ENCODE results near the gene CHD5.

CHD5 gene

DNA sequence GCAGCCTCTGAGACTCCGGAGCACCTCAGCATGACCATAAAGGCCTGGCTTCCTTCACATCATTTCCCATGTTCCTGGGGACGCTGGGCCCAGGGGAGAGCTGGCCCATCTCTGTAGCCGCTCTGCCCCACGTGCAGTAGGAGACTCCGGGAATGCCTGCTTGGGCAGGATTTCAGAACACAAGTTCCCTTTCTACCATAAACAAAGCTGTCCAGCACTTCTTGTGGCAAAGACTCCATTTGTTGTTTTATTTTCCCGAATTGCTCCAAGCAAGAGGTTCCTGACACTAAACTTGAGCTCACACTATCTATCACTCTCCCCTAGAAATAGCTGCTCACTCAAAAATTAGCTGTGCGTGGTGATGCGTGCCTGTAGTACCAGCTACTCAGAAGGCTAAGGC, 21.9 kb downstream of the CHD5 start:
- Histone ChIP-seq H3K27me3 (0 out of 2 replicates have a peak, but pooled peaks cover 2% of the 10 kb centered on the region), H3K4me1 (peaks cover 32% of the 10 kb centered on the region), H3K36me3 (no peaks in the 10 kb centered on the region), H3K9me3 (no peaks in the 10 kb centered on the region), H3K4me3 (no peak overlapping the region), H3K27ac (no peak overlapping the region), H3K9ac (no peak overlapping the region), H3K4me2 (no peak overlapping the region), H4K20me1 (peaks cover 25% of the 10 kb centered on the region)
- no peak for TF ChIP-seq Cebpa-rat (IDR thresholded peaks at IDR 0.05)

DNA sequence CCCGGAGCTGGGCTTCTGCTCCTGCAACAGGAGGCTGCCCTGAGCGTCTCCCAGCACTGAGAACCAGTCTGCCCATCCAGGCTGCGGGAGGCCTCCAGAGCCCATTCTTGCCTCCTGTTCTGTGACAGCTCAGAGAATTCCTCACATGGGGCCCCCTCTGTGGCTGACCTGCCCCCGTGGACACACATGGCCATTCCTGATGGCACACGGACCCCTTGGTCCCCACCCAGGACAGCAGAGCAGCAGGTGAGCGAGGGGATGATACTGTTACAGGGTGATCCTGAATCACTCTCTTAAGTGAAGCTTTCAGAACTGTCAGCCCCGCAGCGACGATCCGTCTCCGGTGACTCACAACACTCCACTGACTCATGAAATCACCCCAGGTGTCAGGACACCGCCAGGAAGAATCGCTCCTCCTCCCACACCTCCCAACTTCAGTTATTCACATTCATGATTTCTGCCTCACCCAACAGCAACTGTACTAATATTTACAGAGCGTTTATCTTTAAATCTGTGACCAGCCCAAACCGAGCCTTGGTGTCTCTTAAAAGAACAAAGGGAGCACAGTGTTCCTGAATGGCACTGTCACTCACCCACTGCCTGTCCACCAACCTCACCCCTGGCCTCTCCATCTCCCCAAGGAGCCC, 22.5 kb downstream of the CHD5 start:
- Histone ChIP-seq H3K27me3 (no peaks in the 10 kb centered on the region), H4K20me1 (peaks cover 20% of the 10 kb centered on the region), H3K9ac (no peak overlapping the region), H3K4me2 (no peak overlapping the region), H3K36me3 (no peaks in the 10 kb centered on the region), H3K9me3 (no peaks in the 10 kb centered on the region), H3K4me1 (peaks cover 32% of the 10 kb centered on the region), H3K27ac (no peak overlapping the region), H3K4me3 (no peak overlapping the region)
- TF ChIP-seq Cebpa-rat (IDR thresholded peaks at IDR 0.05): no peak

DNA sequence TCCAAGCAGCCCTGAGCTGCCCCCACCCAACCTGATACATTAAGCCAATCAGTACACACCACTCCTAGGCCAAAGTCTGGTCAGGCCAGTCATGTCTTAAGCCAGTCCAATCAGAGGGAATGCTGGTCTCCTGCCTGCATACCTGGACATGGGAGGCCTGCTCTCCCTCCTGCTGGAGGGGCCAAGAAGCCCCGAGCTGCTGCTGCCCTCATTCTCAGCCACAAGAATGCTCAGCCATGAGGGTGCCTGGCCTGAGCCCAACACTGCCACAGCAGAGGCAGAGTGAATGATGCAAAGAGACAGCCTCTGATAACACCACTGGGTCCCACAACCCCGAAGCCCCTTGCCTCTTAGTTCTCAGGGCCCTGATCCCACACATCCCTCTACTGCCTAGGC, 23.0 kb downstream of the CHD5 start:
- Histone ChIP-seq H3K27ac (no peak overlapping the region), H3K4me2 (no peak overlapping the region), H3K36me3 (no peaks in the 10 kb centered on the region), H3K27me3 (no peaks in the 10 kb centered on the region), H3K4me3 (no peak overlapping the region), H4K20me1 (peaks cover 15% of the 10 kb centered on the region), H3K9me3 (no peaks in the 10 kb centered on the region), H3K4me1 (peaks cover 32% of the 10 kb centered on the region), H3K9ac (no peak overlapping the region)
- TF ChIP-seq Cebpa-rat (IDR thresholded peaks at IDR 0.05): no peak

DNA sequence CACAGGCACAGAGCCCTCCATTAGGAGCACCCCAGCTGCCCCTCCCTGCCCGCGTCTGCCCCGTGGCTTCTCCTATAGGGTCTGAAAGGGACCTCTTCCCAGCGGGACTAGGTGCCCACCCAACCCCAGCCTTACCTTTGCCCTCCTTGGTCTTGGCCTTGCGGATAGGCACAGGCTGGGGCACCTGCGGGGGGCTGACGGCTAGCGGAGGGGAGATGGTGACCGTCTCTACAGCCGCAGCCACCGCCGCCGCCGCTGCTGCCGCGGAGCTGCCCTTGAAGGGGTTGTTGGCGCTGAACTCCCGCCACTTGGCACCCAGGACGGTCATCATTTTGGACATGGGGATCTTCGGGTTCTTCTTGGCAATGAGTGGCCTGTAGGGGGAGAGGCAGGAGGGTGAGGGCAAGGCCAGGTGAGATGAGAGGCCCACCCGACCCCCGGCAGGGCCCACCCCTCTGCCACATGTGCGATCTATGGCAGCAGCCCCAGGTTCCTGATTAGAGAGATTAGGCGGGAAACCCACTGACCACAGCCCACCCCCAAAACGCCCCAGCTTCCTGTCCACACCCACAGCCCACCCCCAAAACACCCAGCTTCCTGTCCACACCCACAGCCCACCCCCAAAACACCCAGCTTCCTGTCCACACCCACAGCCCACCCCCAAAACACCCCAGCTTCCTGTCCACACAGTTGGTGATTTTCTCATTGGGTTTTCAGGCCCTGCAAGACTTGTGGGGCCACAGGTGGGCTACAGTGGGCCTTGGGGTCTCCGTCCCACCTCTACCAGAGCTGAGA, 25.4 kb downstream of the CHD5 start:
- Histone ChIP-seq H3K27ac (peak overlapping the region; percentile 4; the same call in 1 of the 2 replicates), H3K4me1 (peaks cover 18% of the 10 kb centered on the region), H4K20me1 (no peaks in the 10 kb centered on the region; the same call in 1 of the 2 replicates), H3K4me3 (no peak overlapping the region), H3K36me3 (no peaks in the 10 kb centered on the region), H3K9me3 (0 out of 2 replicates have a peak, but pooled peaks cover 1% of the 10 kb centered on the region), H3K27me3 (no peaks in the 10 kb centered on the region), H3K4me2 (peak overlapping the region; percentile 56), H3K9ac (no peak overlapping the region)
- TF ChIP-seq Cebpa-rat (IDR thresholded peaks at IDR 0.05): no peak

DNA sequence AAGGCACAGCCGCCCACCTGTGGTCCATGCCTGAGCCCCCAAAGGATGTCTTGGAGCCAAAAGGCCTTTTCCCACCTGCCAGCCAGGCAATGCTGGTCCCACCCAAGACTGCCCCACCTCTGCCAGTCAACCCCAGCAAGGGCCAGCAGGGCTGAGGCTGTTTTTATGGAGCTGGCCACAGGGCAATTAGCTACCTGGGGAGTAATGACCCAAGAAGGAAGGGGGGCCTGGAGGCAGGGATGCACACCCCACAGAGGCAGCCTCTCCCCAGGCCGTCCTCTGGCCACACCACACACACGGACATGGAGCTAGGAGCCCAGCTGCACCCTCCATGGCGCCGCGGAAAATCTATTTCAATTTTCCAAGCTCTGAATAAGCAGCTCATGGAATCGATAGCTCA, 27.2 kb downstream of the CHD5 start:
- Histone ChIP-seq H4K20me1 (no peaks in the 10 kb centered on the region), H3K9me3 (peaks cover 11% of the 10 kb centered on the region; the same call in 1 of the 2 replicates), H3K4me3 (no peak overlapping the region), H3K27ac (no peak overlapping the region), H3K9ac (no peak overlapping the region), H3K4me1 (peaks cover 18% of the 10 kb centered on the region), H3K36me3 (no peaks in the 10 kb centered on the region), H3K27me3 (no peaks in the 10 kb centered on the region), H3K4me2 (no peak overlapping the region)
- no peak for TF ChIP-seq Cebpa-rat (IDR thresholded peaks at IDR 0.05)

DNA sequence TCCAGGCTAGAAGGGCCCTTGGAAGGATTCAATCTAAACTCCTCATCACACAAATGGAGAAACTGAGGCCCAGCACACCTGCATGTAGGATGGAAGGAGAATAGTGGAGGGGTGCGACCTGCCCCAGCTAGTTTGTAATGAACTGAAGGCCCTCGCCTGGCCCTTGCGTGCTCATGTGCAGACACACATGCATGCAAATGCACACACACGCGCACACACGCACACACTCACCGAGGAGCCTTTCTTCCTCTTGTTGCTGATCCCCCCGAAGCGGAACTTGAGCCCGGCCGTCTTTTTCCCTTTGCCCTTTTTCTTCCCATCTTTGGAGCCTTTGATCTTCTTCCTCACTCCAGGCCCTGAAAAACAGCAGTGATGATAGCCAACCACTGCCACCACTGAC, 27.9 kb downstream of the CHD5 start:
- no peak for TF ChIP-seq Cebpa-rat (IDR thresholded peaks at IDR 0.05)
- Histone ChIP-seq H3K4me2 (no peak overlapping the region), H3K4me1 (peaks cover 18% of the 10 kb centered on the region), H3K27ac (no peak overlapping the region), H4K20me1 (no peaks in the 10 kb centered on the region), H3K4me3 (no peak overlapping the region), H3K27me3 (no peaks in the 10 kb centered on the region), H3K9ac (no peak overlapping the region), H3K9me3 (peaks cover 11% of the 10 kb centered on the region; the same call in 1 of the 2 replicates), H3K36me3 (no peaks in the 10 kb centered on the region)

DNA sequence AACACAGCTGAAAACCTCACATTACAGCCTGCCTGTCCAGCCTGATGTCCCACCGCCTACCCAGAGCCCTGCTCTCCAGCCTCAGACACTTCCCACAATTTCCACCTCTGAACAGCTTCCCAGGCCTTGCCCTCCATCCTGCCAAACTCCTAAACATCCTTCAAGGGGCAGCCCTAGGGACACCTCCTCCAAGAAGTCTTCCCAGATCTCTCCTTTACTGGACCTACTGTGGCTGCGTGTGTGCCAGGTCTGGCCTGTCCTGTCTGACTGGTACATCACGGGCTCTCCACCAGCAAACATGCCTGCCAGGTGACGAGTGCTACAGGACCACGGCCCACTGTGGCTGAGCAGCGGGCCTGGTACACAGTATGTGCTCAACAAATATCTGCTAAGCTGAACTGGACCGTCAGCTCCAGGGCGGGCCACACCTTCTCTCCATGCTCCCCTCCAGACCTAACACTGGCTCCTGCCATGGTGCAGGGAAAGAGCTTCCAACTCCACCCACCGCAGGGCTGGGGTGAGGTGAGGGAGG, 28.8 kb downstream of the CHD5 start:
- H3K9ac ChIP-seq: no peak overlapping the region
- no peaks in the 10 kb centered on the region for H3K36me3 ChIP-seq
- H3K27me3 ChIP-seq: no peaks in the 10 kb centered on the region
- peaks cover 18% of the 10 kb centered on the region for H3K4me1 ChIP-seq
- no peak overlapping the region for H3K4me3 ChIP-seq
- no peak overlapping the region for H3K27ac ChIP-seq
- H4K20me1 ChIP-seq: no peaks in the 10 kb centered on the region
- no peak overlapping the region for H3K4me2 ChIP-seq
- H3K9me3 ChIP-seq: peaks cover 11% of the 10 kb centered on the region; the same call in 1 of the 2 replicates
- TF ChIP-seq Cebpa-rat (IDR thresholded peaks at IDR 0.05): no peak

DNA sequence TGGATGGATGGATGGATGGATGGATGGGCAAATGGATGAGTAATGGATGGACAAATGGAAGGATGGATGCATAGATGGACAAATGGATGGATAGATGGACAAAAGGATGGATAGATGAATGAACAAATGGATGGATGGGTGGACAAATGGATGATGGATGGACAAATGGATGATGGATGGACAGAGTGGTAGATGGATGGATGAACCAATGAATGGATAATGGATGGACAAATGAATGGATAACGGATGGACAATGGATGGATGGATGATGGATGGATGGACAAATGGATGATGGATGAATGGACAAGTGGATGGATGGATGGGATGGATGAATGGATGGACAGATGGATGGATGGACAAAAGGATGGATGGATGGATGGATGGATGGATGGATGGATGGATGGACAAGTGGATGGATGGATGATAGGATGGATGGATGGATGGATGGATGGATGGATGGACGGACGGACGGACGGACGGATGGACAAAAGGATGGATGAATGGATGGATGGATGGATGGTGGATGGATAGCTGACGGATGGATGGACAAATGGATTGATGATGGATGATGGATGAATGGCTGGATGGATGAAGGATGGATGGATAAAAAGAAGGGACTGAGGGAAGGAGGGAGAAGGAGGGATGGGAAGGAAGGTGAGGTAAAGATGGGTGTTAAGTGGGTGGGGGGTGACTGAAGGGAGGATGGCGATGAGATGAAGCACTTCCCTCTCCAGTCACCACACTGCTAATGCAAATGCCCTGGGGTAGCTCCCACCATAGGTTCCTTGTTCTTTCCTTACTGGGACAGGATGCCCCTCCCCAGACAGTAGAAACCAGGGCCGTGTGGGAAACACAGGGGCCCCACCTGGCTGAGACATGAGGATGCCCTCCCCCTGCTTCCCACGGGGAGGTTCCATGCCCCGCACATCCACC, 29.8 kb downstream of the CHD5 start:
- Histone ChIP-seq H3K27me3 (no peaks in the 10 kb centered on the region), H3K4me3 (no peak overlapping the region), H3K4me1 (peaks cover 16% of the 10 kb centered on the region), H3K36me3 (no peaks in the 10 kb centered on the region), H3K27ac (no peak overlapping the region), H3K4me2 (no peak overlapping the region), H4K20me1 (no peaks in the 10 kb centered on the region), H3K9ac (no peak overlapping the region), H3K9me3 (peaks cover 11% of the 10 kb centered on the region; the same call in 1 of the 2 replicates)
- no peak for TF ChIP-seq Cebpa-rat (IDR thresholded peaks at IDR 0.05)

DNA sequence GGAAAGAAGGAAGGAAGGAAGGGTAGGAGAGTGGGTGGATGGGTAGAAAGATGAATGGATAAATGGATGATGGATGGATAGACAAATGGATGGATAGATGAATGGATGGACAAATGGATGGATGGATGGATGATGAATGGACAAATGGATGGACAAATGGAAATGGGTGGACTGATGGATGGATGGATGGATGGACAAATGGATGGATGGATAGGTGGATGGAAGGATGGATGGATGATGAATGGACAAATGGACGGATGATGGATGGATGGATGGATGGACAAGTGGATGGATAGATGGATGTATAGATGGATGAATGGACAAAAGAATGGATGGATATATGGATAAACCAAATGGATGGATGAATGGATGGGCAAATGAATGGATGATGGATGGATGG, 30.5 kb downstream of the CHD5 start:
- H3K27me3 ChIP-seq: no peaks in the 10 kb centered on the region
- H4K20me1 ChIP-seq: no peaks in the 10 kb centered on the region
- H3K27ac ChIP-seq: no peak overlapping the region
- H3K9ac ChIP-seq: no peak overlapping the region
- H3K36me3 ChIP-seq: no peaks in the 10 kb centered on the region
- no peak overlapping the region for H3K4me3 ChIP-seq
- peaks cover 11% of the 10 kb centered on the region; the same call in 1 of the 2 replicates for H3K9me3 ChIP-seq
- H3K4me1 ChIP-seq: peaks cover 9% of the 10 kb centered on the region
- H3K4me2 ChIP-seq: no peak overlapping the region
- no peak for TF ChIP-seq Cebpa-rat (IDR thresholded peaks at IDR 0.05)
